Mesodermal cell (in vitro differentiated cells): ENCODE results near the gene SMG6.

Source experiments
- H3K27ac ChIP-seq: 2 replicates; pipeline ENCODE4 v1.7.0; 2013; ENCODE audit warnings: mild to moderate bottlenecking, low read depth, low read length, moderate library complexity; ENCODE audit not compliant: severe bottlenecking
- H3K36me3 ChIP-seq: 2 replicates; pipeline ENCODE4 v1.7.1; 2013; ENCODE audit warnings: mild to moderate bottlenecking, low read length, moderate library complexity; ENCODE audit not compliant: control insufficient read depth, insufficient read depth
- H3K4me1 ChIP-seq: one replicate; pipeline ENCODE4 v1.7.1; 2013; ENCODE audit warnings: mild to moderate bottlenecking, low read length; ENCODE audit not compliant: insufficient read depth, control insufficient read depth, poor library complexity, severe bottlenecking
- H3K4me3 ChIP-seq: 2 replicates; pipeline ENCODE4 v1.7.0; 2013; ENCODE audit warnings: low read length, control low read depth, mild to moderate bottlenecking; ENCODE audit not compliant: insufficient read depth, poor library complexity, severe bottlenecking; ENCODE audit errors: extremely low read depth
- H3K9me3 ChIP-seq: 2 replicates; pipeline ENCODE4 v1.7.1; 2013; ENCODE audit warnings: mild to moderate bottlenecking, low read length, moderate library complexity; ENCODE audit not compliant: control insufficient read depth
- WGBS, 2 experiments: methylation state at CpG; one replicate each; pipeline ENCODE4 v1.1.5; 2013; ENCODE audit warnings: missing lambda C conversion rate in 2 of 2; ENCODE audit not compliant: insufficient coverage in 2 of 2; 5-methylcytosine and 5-hydroxymethylcytosine counted together

Gene SMG6

GRCh38 chr17:2033153-2033552 is 270.4 kb downstream of the SMG6 start:
- 83 to 97% methylated on average over 3 to 4 of the region's 7 CpGs for WGBS, 2 experiments
- Histone ChIP-seq H3K9me3 (no peaks in the 10 kb centered on the region), H3K4me3 (no peak overlapping the region)

GRCh38 chr17:2030779-2031163 is 272.8 kb downstream of the SMG6 start:
- no peak overlapping the region for H3K27ac ChIP-seq
- peaks cover 7% of the 10 kb centered on the region for H3K4me1 ChIP-seq
- 29 to 36% methylated on average over 9 to 10 of the region's 10 CpGs for WGBS, 2 experiments
- H3K4me3 ChIP-seq = peak overlapping the region; percentile 100
- H3K36me3 ChIP-seq = peaks cover 8% of the 10 kb centered on the region
- no peaks in the 10 kb centered on the region for H3K9me3 ChIP-seq

More at GRCh38 chr17:2033153-2033552, 270.4 kb downstream of the SMG6 start:
- Histone ChIP-seq H3K27ac (no peak overlapping the region), H3K4me1 (peaks cover 7% of the 10 kb centered on the region), H3K36me3 (peaks cover 16% of the 10 kb centered on the region)

DNA sequence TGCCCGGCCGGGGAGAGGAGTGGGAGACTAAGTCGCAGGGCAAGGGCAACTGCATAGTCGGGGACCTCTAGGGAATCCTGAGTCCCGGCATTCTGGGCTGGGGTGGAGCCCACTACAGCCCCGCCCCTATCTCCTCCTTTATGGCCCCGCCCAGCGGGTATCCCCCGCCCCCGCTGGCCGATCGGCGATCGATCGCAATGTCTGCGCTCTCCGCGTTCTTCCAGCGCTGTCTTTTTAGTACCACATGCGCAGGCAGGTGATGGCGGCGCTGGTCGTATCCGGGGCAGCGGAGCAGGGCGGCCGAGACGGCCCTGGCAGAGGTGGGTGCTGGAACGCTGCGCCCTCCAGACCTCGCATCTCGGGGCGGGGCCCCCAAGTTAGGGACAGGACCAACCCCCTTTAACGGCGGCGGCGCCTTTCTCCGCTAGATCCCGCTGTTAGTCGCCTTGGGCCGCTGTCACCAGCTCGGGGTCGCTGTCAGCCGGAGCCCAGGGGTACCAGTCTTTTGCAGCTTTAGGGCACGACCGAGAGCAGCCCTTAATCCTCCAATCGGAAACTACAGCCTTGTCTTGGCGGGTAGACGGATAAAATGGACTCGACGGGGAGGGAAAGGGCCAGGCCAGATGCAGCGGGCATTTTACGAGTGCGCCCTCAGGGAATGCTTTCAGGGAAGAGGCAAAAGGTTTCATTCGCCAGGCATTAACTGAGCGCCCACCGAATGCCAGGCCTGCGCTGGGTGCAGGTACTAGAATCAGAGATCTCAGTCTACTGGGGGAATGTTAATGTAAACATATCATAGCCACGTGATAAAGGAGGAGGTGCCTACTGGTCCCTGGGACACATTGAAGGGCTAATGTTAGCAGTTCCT is 273.4 kb downstream of the SMG6 start, which contains the start of gene DPH1:
DPH1 (plus strand) TSS at position 243 of the 868 bp plus-strand sequence; CDS start at position 260, 17 bp downstream.
- Histone ChIP-seq H3K36me3 (peaks cover 8% of the 10 kb centered on the region), H3K9me3 (no peaks in the 10 kb centered on the region), H3K4me3 (peak within 1 kb of the TSS; percentile 100), H3K4me1 (peaks cover 7% of the 10 kb centered on the region), H3K27ac (peak within 1 kb of the TSS; percentile 59)
- WGBS, 2 experiments = 1 to 3% methylated on average over 47 to 54 of the region's 59 CpGs

- no peak overlapping the region for H3K4me3 ChIP-seq
- 59 to 64% methylated on average over 6 of the region's 6 CpGs for WGBS, 2 experiments
- H3K9me3 ChIP-seq = no peaks in the 10 kb centered on the region
- H3K4me1 ChIP-seq = peaks cover 3% of the 10 kb centered on the region
- H3K27ac ChIP-seq = no peak overlapping the region
- H3K36me3 ChIP-seq = peaks cover 6% of the 10 kb centered on the region
Observed at GRCh38 chr17:2028737-2029136, 274.8 kb downstream of the SMG6 start.

DNA sequence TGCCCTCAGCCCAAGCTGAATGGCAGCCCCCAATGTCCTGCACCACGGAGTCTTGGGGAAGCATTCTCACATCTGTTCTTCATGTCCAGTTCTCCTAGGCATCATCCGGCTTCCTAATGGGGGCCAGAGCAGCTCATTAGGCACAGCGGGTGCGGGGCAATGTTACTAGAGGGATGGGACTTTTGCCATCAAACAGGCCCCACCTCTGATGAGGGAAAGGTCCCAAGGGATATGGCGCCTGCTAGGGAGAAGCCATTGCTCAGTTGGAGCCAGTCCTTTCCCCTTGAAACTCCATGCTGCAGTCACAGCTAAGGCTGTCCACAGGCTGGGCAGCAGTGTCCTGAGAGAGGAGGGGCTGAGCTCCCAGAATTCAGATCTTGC is 275.4 kb downstream of the SMG6 start:
- no peak overlapping the region for H3K27ac ChIP-seq
- peaks cover under 1% of the 10 kb centered on the region for H3K36me3 ChIP-seq
- no peaks in the 10 kb centered on the region for H3K9me3 ChIP-seq
- H3K4me3 ChIP-seq = no peak overlapping the region
- peaks cover 3% of the 10 kb centered on the region for H3K4me1 ChIP-seq
- 86 to 88% methylated on average over 5 of the region's 5 CpGs for WGBS, 2 experiments

GRCh38 chr17:2027528-2028233 is 275.9 kb downstream of the SMG6 start:
- no peaks in the 10 kb centered on the region for H3K9me3 ChIP-seq
- H3K36me3 ChIP-seq = no peaks in the 10 kb centered on the region
- 90% methylated on average over 6 to 9 of the region's 11 CpGs for WGBS, 2 experiments
- peaks cover 3% of the 10 kb centered on the region for H3K4me1 ChIP-seq
- H3K4me3 ChIP-seq = no peak overlapping the region
- H3K27ac ChIP-seq = no peak overlapping the region

- Histone ChIP-seq H3K36me3 (no peaks in the 10 kb centered on the region), H3K4me3 (peak overlapping the region; percentile 42), H3K27ac (no peak overlapping the region), H3K4me1 (peaks cover under 1% of the 10 kb centered on the region), H3K9me3 (no peaks in the 10 kb centered on the region)
- 1 to 2% methylated on average over 39 to 47 of the region's 55 CpGs for WGBS, 2 experiments
Observed at GRCh38 chr17:2025622-2026309, 277.8 kb downstream of the SMG6 start.

DNA sequence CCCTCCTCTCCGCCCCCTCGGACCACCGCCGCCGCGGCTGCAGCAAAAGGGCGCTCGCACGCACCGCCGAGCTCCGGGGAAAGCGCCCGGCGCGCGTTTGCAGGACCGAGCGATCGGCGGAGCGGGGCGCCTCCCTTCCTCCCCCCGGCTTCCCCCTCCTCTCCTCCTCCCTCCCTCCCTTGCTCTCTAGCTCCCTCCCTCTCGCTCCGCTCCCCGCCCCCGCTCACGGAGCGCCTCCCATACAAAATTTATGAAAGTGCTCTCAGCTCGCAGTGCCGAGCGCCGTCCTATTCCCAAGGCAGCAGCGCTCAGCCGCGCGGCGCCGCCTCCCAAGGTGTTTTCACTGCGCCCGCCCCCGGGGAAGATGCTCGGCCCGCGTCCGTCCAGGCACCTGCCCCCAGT is 278.4 kb downstream of the SMG6 start, which contains the start of gene RTN4RL1:
RTN4RL1 (minus strand) TSS at position 115 of the 402 bp plus-strand sequence. CDS start 469 bp downstream, outside the sequence.
- peak within 1 kb of the TSS; percentile 42 for H3K4me3 ChIP-seq
- WGBS, 2 experiments = 0 to 1% methylated on average over 21 to 37 of the region's 47 CpGs
- H3K9me3 ChIP-seq = no peaks in the 10 kb centered on the region
- H3K27ac ChIP-seq = no peak within 1 kb of the TSS
- H3K4me1 ChIP-seq = no peaks in the 10 kb centered on the region
- H3K36me3 ChIP-seq = no peaks in the 10 kb centered on the region

DNA sequence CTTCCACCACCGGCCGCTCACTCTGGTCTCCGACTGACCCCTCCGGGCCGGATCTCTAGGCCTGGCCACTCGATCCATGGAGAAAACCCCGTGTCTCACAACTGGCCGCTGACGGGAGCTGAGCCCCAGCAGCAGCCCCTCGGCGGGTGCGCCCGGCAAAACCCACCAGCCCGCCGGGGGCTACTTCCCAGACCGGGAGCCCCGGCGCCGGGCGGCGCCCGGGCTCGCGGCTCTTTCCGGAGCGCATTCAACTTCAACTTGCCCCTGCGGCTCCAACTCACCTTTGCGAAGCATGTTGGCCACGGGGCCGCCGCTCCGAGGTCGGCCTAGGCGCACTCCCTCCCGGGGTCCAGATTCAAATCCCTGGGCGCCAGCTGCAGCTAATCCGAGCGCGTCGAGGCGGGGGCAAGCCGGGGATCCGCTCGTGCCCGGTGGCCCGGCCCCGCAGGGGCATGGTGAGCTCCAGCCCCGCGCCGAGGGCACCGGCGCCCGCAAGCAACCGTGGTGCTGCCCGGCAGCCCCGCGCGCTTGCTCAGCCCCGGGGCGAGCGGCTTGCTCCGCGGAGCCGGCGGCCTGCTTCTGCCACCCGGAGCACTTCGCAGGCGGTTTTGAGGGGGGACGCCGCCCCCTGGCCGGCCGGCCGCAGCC is 278.9 kb downstream of the SMG6 start:
- no peaks in the 10 kb centered on the region for H3K9me3 ChIP-seq
- WGBS, 2 experiments = 0 to 1% methylated on average over 69 to 70 of the region's 73 CpGs
- no peak overlapping the region for H3K27ac ChIP-seq
- H3K36me3 ChIP-seq = no peaks in the 10 kb centered on the region
- peak overlapping the region; percentile 42 for H3K4me3 ChIP-seq
- no peaks in the 10 kb centered on the region for H3K4me1 ChIP-seq
